OCI-LY1 (cell line): ENCODE measurements around the gene FAM90A1.
"Not testable (repeated sequence)": the region's sequence is repeated elsewhere in the genome, so short reads cannot be mapped to it uniquely, and the experiment has no call there.

Experiments used
- EZH2 ChIP-seq: fragments of 200-600 bp; sonication (generic), shearing (Covaris generic); IDR thresholded peaks from 2 replicates; pipeline ENCODE4 v1.8.0; 2017; ENCODE audit warnings: borderline replicate concordance, mixed run types, mild to moderate bottlenecking, antibody characterized with exemption, low read length, moderate library complexity, mixed read lengths
- TF ChIP-seq, protein P1 (sequence below): fragments of 200-600 bp; sonication (generic), shearing (Covaris generic); IDR thresholded peaks from 2 replicates; pipeline ENCODE4 v1.5.1; 2017; ENCODE audit warnings: mild to moderate bottlenecking, antibody characterized with exemption, low read length, moderate library complexity, mixed read lengths

DNA sequence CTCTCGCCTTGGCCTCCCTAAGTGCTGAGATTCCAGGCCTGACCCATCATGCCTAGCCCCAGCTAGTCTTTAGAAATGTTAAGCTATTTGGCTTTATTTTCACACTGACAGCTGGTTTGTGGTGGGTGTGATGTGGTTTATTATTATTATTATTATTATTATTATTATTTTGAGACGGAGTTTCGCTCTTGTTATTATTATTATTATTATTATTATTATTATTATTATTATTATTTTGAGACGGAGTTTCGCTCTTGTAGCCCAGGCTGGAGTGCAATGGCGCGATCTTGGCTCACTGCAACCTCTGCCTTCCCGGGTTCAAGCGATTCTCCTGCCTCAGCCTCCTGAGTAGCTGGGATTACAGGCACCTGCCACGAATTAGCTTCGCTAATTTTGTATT, 1.2 kb upstream of the FAM90A1 start:
- not testable (repeated sequence) for TF ChIP-seq EZH2
- TF ChIP-seq, protein P1, sequence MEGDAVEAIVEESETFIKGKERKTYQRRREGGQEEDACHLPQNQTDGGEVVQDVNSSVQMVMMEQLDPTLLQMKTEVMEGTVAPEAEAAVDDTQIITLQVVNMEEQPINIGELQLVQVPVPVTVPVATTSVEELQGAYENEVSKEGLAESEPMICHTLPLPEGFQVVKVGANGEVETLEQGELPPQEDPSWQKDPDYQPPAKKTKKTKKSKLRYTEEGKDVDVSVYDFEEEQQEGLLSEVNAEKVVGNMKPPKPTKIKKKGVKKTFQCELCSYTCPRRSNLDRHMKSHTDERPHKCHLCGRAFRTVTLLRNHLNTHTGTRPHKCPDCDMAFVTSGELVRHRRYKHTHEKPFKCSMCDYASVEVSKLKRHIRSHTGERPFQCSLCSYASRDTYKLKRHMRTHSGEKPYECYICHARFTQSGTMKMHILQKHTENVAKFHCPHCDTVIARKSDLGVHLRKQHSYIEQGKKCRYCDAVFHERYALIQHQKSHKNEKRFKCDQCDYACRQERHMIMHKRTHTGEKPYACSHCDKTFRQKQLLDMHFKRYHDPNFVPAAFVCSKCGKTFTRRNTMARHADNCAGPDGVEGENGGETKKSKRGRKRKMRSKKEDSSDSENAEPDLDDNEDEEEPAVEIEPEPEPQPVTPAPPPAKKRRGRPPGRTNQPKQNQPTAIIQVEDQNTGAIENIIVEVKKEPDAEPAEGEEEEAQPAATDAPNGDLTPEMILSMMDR = not testable (repeated sequence)
